SK-N-SH (cell line): ENCODE measurements around the gene MMAB. TPM values are rescaled to one million over a fixed set of nuclear protein-coding genes. Genes with fewer than 3 reads are reported as not detected.

Experiments
- CTCF ChIA-PET: fragments of 300-600, 350-600 bp; formaldehyde crosslinking; extraction: SDS; loops from one replicate; lab custom pipeline; 2021; lab: Yijun Ruan, JAX
- POLR2A ChIA-PET: fragments of 350-600 bp; sonication (Branson Sonifier 250); formaldehyde crosslinking; extraction: SDS; loops from one replicate; lab custom pipeline; 2020; ENCODE audit warnings: antibody characterized with exemption, inconsistent platforms; lab: Yijun Ruan, JAX
- DNase-seq: peaks from one replicate; pipeline ENCODE4 v3.0.0; 2012
- H2AFZ ChIP-seq: fragments of 200-600 bp; sonication (generic); 2 replicates; pipeline ENCODE4 v1.8.1; 2016; ENCODE audit warnings: antibody characterized with exemption, mild to moderate bottlenecking, low read depth
- H3F3A ChIP-seq: fragments of 200-600 bp; sonication (generic); replicated peaks from 2 replicates; pipeline ENCODE3; 2016; ENCODE audit warnings: antibody characterized with exemption, mild to moderate bottlenecking; ENCODE audit not compliant: insufficient read depth
- H3K27ac ChIP-seq, 2 experiments: fragments of 200-500 bp in 1 of 2; fragments of 200-600 bp in 1 of 2; sonication (Bioruptor generic) in 1 of 2; sonication (generic), shearing (Covaris generic) in 1 of 2; 2 replicates each; pipeline versions ENCODE4 v1.5.1 to v1.6.1; 2014 to 2016; ENCODE audit warnings: low read depth in 2 of 2, inconsistent platforms in 1 of 2, low read length in 1 of 2, mild to moderate bottlenecking in 1 of 2, mixed read lengths in 1 of 2
- H3K27me3 ChIP-seq: fragments of 200-600 bp; sonication (generic), shearing (Covaris generic); 2 replicates; pipeline ENCODE4 v1.6.1; 2016; ENCODE audit warnings: mixed run types; ENCODE audit not compliant: insufficient read depth
- H3K36me3 ChIP-seq, 2 experiments: fragments of 200-500 bp in 1 of 2; fragments of 200-600 bp in 1 of 2; sonication (Bioruptor generic) in 1 of 2; sonication (generic) in 1 of 2; replicated peaks in 1 of 2; 2 replicates each; pipeline versions ENCODE3 to v1.5.1; 2014 to 2016; ENCODE audit warnings: low read length in 1 of 2, mild to moderate bottlenecking in 1 of 2; ENCODE audit not compliant: insufficient read depth in 2 of 2, control insufficient read depth in 1 of 2
- H3K4me1 ChIP-seq, 2 experiments: fragments of 200-500 bp in 1 of 2; fragments of 200-600 bp in 1 of 2; sonication (Bioruptor generic) in 1 of 2; sonication (generic), shearing (Covaris generic) in 1 of 2; 2 replicates each; pipeline versions ENCODE4 v1.5.1 to v1.6.1; 2014 to 2016; ENCODE audit warnings: low read depth in 1 of 2, low read length in 1 of 2, mixed run types in 1 of 2; ENCODE audit not compliant: insufficient read depth in 2 of 2, control insufficient read depth in 1 of 2
- H3K4me2 ChIP-seq: fragments of 200-600 bp; sonication (generic), shearing (Covaris generic); 2 replicates; pipeline ENCODE4 v1.6.1; 2017; ENCODE audit warnings: mixed run types
- H3K4me3 ChIP-seq, 2 experiments: fragments of 200-500 bp in 1 of 2; fragments of 200-600 bp in 1 of 2; sonication (Bioruptor generic) in 1 of 2; sonication (generic), shearing (Covaris generic) in 1 of 2; 2 replicates each; pipeline versions ENCODE4 v1.5.1 to v1.8.1; 2014 to 2016; ENCODE audit warnings: low read depth in 2 of 2, inconsistent platforms in 1 of 2, low read length in 1 of 2, mild to moderate bottlenecking in 1 of 2, mixed read lengths in 1 of 2, moderate library complexity in 1 of 2
- H3K79me2 ChIP-seq: fragments of 200-600 bp; sonication (generic); 2 replicates; pipeline ENCODE4 v1.8.1; 2017; ENCODE audit warnings: mild to moderate bottlenecking; ENCODE audit not compliant: insufficient read depth
- H3K9ac ChIP-seq: fragments of 200-600 bp; sonication (generic); 2 replicates; pipeline ENCODE4 v1.6.1; 2017; ENCODE audit warnings: mixed run types
- H3K9me2 ChIP-seq: fragments of 200-600 bp; sonication (generic); 2 replicates; pipeline ENCODE4 v1.6.1; 2017; ENCODE audit warnings: mixed run types
- H3K9me3 ChIP-seq: fragments of 200-600 bp; sonication (generic); 2 replicates; pipeline ENCODE4 v1.6.1; 2017; ENCODE audit warnings: mixed run types, mild to moderate bottlenecking, moderate library complexity
- H4K20me1 ChIP-seq: fragments of 200-600 bp; sonication (generic); 2 replicates; pipeline ENCODE4 v1.6.1; 2017; ENCODE audit warnings: mild to moderate bottlenecking, mixed run types; ENCODE audit not compliant: insufficient read depth
- CHD2 ChIP-seq: fragments of 150-350 bp; IDR thresholded peaks from 2 replicates; pipeline ENCODE4 v1.6.1; 2018; ENCODE audit warnings: low read length; ENCODE audit not compliant: partially characterized antibody
- CTCF ChIP-seq: fragments of 200-600 bp; sonication (generic); IDR thresholded peaks from 2 replicates; pipeline ENCODE4 v1.6.1; 2017; ENCODE audit warnings: antibody characterized with exemption, mild to moderate bottlenecking, moderate library complexity
- EP300 ChIP-seq, 2 experiments: IDR thresholded peaks; 2 replicates each; pipeline versions ENCODE4 v1.4.0 to v1.6.1; 2012; ENCODE audit warnings: borderline replicate concordance in 1 of 2, low read depth in 1 of 2, low read length in 1 of 2
- FOXM1 ChIP-seq: IDR thresholded peaks from 2 replicates; pipeline ENCODE4 v1.4.0; 2012; ENCODE audit warnings: low read depth, mild to moderate bottlenecking
- GATA2 ChIP-seq: sonication (generic); formaldehyde crosslinking; IDR thresholded peaks from 2 replicates; pipeline ENCODE4 v1.5.0; 2020; ENCODE audit warnings: mild to moderate bottlenecking, missing genetic modification reagents
- IRF3 ChIP-seq: fragments of 150-350 bp; IDR thresholded peaks from 2 replicates; pipeline ENCODE4 v1.6.1; 2016; ENCODE audit warnings: mild to moderate bottlenecking, low read depth, low read length
- MAX ChIP-seq: IDR thresholded peaks from 2 replicates; pipeline ENCODE4 v1.4.0; 2012; ENCODE audit warnings: low read depth
- MEF2A ChIP-seq: IDR thresholded peaks from 2 replicates; pipeline ENCODE4 v1.4.0; 2012; ENCODE audit warnings: low read depth, borderline replicate concordance
- MXI1 ChIP-seq: IDR thresholded peaks from 2 replicates; pipeline ENCODE4 v1.6.1; 2012; ENCODE audit warnings: mild to moderate bottlenecking, low read depth, low read length, improper control_type of control experiment
- RAD21 ChIP-seq: IDR thresholded peaks from 2 replicates; pipeline ENCODE4 v1.6.1; 2012; ENCODE audit warnings: mild to moderate bottlenecking, low read length
- RCOR1 ChIP-seq: fragments of 150-350 bp; IDR thresholded peaks from 2 replicates; pipeline ENCODE4 v1.6.1; 2017; ENCODE audit warnings: antibody characterized with exemption, low read length
- SMC3 ChIP-seq: IDR thresholded peaks from 2 replicates; pipeline ENCODE4 v1.6.1; 2012; ENCODE audit warnings: low read depth, low read length, improper control_type of control experiment
- TAF1 ChIP-seq: IDR thresholded peaks from 2 replicates; pipeline ENCODE4 v1.6.1; 2012; ENCODE audit warnings: low read depth, mild to moderate bottlenecking, low read length, moderate library complexity, borderline replicate concordance
- TCF12 ChIP-seq: IDR thresholded peaks from 2 replicates; pipeline ENCODE4 v1.4.0; 2012
- TEAD4 ChIP-seq: IDR thresholded peaks from 2 replicates; pipeline ENCODE4 v1.4.0; 2012; ENCODE audit warnings: mild to moderate bottlenecking, borderline replicate concordance; ENCODE audit not compliant: insufficient read depth
- USF2 ChIP-seq: fragments of 150-350 bp; IDR thresholded peaks from 2 replicates; pipeline ENCODE4 v1.6.1; 2017; ENCODE audit warnings: antibody characterized with exemption, low read length, low read depth, borderline replicate concordance
- ZBTB33 ChIP-seq: IDR thresholded peaks from 2 replicates; pipeline ENCODE4 v1.4.0; 2012; ENCODE audit warnings: low read depth, borderline replicate concordance
- WGBS: methylation state at CpG from one replicate; pipeline ENCODE4 v1.1.6; 2017; ENCODE audit warnings: low lambda C conversion rate; 5-methylcytosine and 5-hydroxymethylcytosine counted together
- polyA plus RNA-seq, 3 experiments: library from polyadenylated mRNA; depleted of rRNA; stranded (reverse); fragments of >200 nt; gene quantifications; 2 replicates each; pipeline ENCODE4 v1.2.3, GENCODE V29; 2012

MMAB gene
- polyA plus RNA-seq, 1 of the 3 experiments (the other 2 are of a cell fraction) = 15.9 TPM

- peak; percentile 57 for TF ChIP-seq USF2
- TF ChIP-seq MXI1 = peak; percentile 94
- TF ChIP-seq MAX = peak; percentile 96
- TF ChIP-seq TAF1 = no peak
- TF ChIP-seq ZBTB33 = no peak
- peak; percentile 77 for TF ChIP-seq IRF3
- no peak for TF ChIP-seq FOXM1
Observed at GRCh38 chr12:109573029-109573913, at the start of gene MMAB, which contains the start of gene MVK (continued).

GRCh38 chr12:109621901-109622364 is 48.6 kb upstream of the MMAB start:
- Histone ChIP-seq H3F3A (no peaks in the 10 kb centered on the region), H3K4me2 (no peak overlapping the region), H3K4me3 (peak overlapping the region in 1 of 2 experiments; percentile 0; a peak in 1 of 4 replicates), H3K27me3 (peaks cover 23% of the 10 kb centered on the region; the same call in 1 of the 2 replicates), H2AFZ (no peak overlapping the region), H3K9me3 (no peaks in the 10 kb centered on the region), H3K36me3 (no peaks in the 10 kb centered on the region), H3K27ac (peak overlapping the region in 1 of 2 experiments; percentile 93; a peak in 2 of 4 replicates), H3K4me1 (peaks cover 0 to 79% of the 10 kb centered on the region in 2 experiments; a peak in 3 of 4 replicates), H3K79me2 (no peaks in the 10 kb centered on the region), H4K20me1 (no peaks in the 10 kb centered on the region), H3K9ac (no peak overlapping the region), H3K9me2 (no peaks in the 10 kb centered on the region)
- peak; percentile 3; the same call in 1 of the 2 replicates for TF ChIP-seq SMC3
- no peak for TF ChIP-seq TEAD4
- peak in 1 of 2 experiments; percentile 88; a peak in 2 of 4 replicates for TF ChIP-seq EP300 (IDR thresholded peaks at IDR 0.05; ENCODE audit: borderline replicate concordance in 1 of 2, low read depth in 1 of 2, low read length in 1 of 2)
- TF ChIP-seq MXI1 = peak; percentile 34; the same call in 1 of the 2 replicates
- no peak for TF ChIP-seq MEF2A
- peak; percentile 76 for TF ChIP-seq RCOR1
- TF ChIP-seq CTCF = no peak
- no peak for TF ChIP-seq ZBTB33
- no peak for TF ChIP-seq TCF12
- TF ChIP-seq GATA2 (CRISPR knock-in tag) = peak; percentile 77
- TF ChIP-seq RAD21 = peak; percentile 23; the same call in 1 of the 2 replicates
- peak; percentile 30 for TF ChIP-seq CHD2
- CTCF ChIA-PET = interaction anchor here (1.0 to 5.2 kb wide), 9 partner anchors 15 to 161 kb away, joined by 3 to 33 read pairs (median 4); partner anchors contain the start of gene FAM222A
- WGBS = 26% methylated on average over 21 of the region's 22 CpGs
- POLR2A ChIA-PET = interaction anchor here (0.7 to 2.3 kb wide), 11 partner anchors 11 to 94 kb away, joined by 3 to 20 read pairs (median 5); no protein-coding TSS in a partner anchor
- peak; percentile 86 for DNase-seq
